HCT116 (cell line): ENCODE results near the gene PRR14. TPM values are rescaled to one million over a fixed set of nuclear protein-coding genes. Genes with fewer than 3 reads are reported as not detected.

ENCODE experiments used
- ATAC-seq: fragments of 200-7000 bp; cut with Tn5 transposase; 2 replicates; pipeline ENCODE4 v1.9.1; 2020; ENCODE audit warnings: mild to moderate bottlenecking, moderate library complexity
- Bru-seq: library from RNA; stranded (reverse); fragments of 400-500 nt; gene quantifications from one replicate; lab custom pipeline; 2021; lab: Mats Ljungman, UMichigan
- BruChase-seq, 2 experiments: library from RNA; stranded (reverse); fragments of 400-500 nt; gene quantifications; one replicate each; lab custom pipeline; 2021; lab: Mats Ljungman, UMichigan
- BruUV-seq: library from RNA; stranded (reverse); fragments of 400-500 nt; replicated peaks from 2 replicates; lab custom pipeline; 2021; lab: Mats Ljungman, UMichigan
- CTCF ChIA-PET: fragments of 300-600 bp; sonication (Branson Sonifier 250); formaldehyde crosslinking; loops from one replicate; lab custom pipeline; 2021; ENCODE audit warnings: antibody characterized with exemption; lab: Charles Lee
- POLR2A ChIA-PET: fragments of 300-600, 350-600 bp; sonication (Branson Sonifier 250); formaldehyde crosslinking; loops from one replicate; lab custom pipeline; 2021; ENCODE audit warnings: antibody characterized with exemption; lab: Charles Lee
- RAD21 ChIA-PET, 2 experiments: fragments of 300-600 bp; sonication (Branson Sonifier 250); formaldehyde crosslinking; loops; one replicate each; lab custom pipeline; 2023; ENCODE audit warnings: low total read pairs in 2 of 2; ENCODE audit not compliant: uncharacterized antibody in 2 of 2, unreplicated experiment in 2 of 2, low non-redundant PET in 1 of 2; lab: Charles Lee
- DNase-seq: peaks from one replicate; pipeline ENCODE4 v3.0.0-alpha.2; 2010; ENCODE audit warnings: low read depth, low spot score
- H2AFZ ChIP-seq: fragments of 200-600 bp; shearing (Covaris generic), sonication (generic); 2 replicates; pipeline ENCODE4 v1.6.1; 2017; ENCODE audit warnings: low read depth, mixed run types, mixed read lengths, antibody characterized with exemption, low read length; ENCODE audit not compliant: poor library complexity, severe bottlenecking
- H3K27ac ChIP-seq: 2 replicates; pipeline ENCODE4 v1.5.1; 2012; ENCODE audit warnings: low read depth, low read length
- H3K27me3 ChIP-seq: fragments of 200-600 bp; sonication (generic); 2 replicates; pipeline ENCODE4 v1.6.1; 2016; ENCODE audit warnings: mixed run types, low read length, mixed read lengths; ENCODE audit not compliant: insufficient read depth
- H3K36me3 ChIP-seq, 2 experiments: fragments of 200-500 bp in 1 of 2; fragments of 200-600 bp in 1 of 2; sonication (Bioruptor generic) in 1 of 2; sonication (generic) in 1 of 2; 2 replicates each; pipeline versions ENCODE4 v1.5.1 to v1.6.1; 2014 to 2016; ENCODE audit warnings: low read length in 2 of 2, inconsistent platforms in 1 of 2, mixed read lengths in 1 of 2, mixed run types in 1 of 2; ENCODE audit not compliant: insufficient read depth in 2 of 2, control insufficient read depth in 1 of 2
- H3K4me1 ChIP-seq, 2 experiments: fragments of 200-600 bp in 1 of 2; sonication (generic) in 1 of 2; 2 replicates each; pipeline versions ENCODE4 v1.5.1 to v1.6.1; 2012 to 2017; ENCODE audit warnings: low read length in 2 of 2, inconsistent platforms in 1 of 2, mild to moderate bottlenecking in 1 of 2, mixed read lengths in 1 of 2, mixed run types in 1 of 2, moderate library complexity in 1 of 2; ENCODE audit not compliant: insufficient read depth in 2 of 2, control insufficient read depth in 1 of 2
- H3K4me2 ChIP-seq: fragments of 200-600 bp; sonication (generic); 2 replicates; pipeline ENCODE4 v1.6.1; 2017; ENCODE audit warnings: mixed run types, low read length, mixed read lengths
- H3K4me3 ChIP-seq, 2 experiments: fragments of 200-600 bp in 1 of 2; sonication (generic) in 1 of 2; replicated peaks in 1 of 2; 2 replicates each; pipeline ENCODE4 v1.5.1; 2011 to 2016; ENCODE audit warnings: low read length in 2 of 2, control low read depth in 1 of 2, low read depth in 1 of 2, mild to moderate bottlenecking in 1 of 2, mixed read lengths in 1 of 2, mixed run types in 1 of 2
- H3K79me2 ChIP-seq: fragments of 200-600 bp; sonication (generic); 2 replicates; pipeline ENCODE4 v1.6.1; 2017; ENCODE audit warnings: mild to moderate bottlenecking, mixed run types, low read length, moderate library complexity, mixed read lengths; ENCODE audit not compliant: insufficient read depth
- H3K9ac ChIP-seq: fragments of 200-600 bp; sonication (generic); 2 replicates; pipeline ENCODE4 v1.6.1; 2016; ENCODE audit warnings: low read length, mixed read lengths
- H3K9me2 ChIP-seq: fragments of 200-600 bp; sonication (generic), shearing (Covaris generic); 2 replicates; pipeline ENCODE4 v1.6.1; 2017; ENCODE audit warnings: mixed run types, mild to moderate bottlenecking, moderate library complexity; ENCODE audit not compliant: insufficient read depth
- H3K9me3 ChIP-seq, 2 experiments: fragments of 200-500 bp in 1 of 2; fragments of 200-600 bp in 1 of 2; sonication (Bioruptor generic) in 1 of 2; sonication (generic) in 1 of 2; 2 replicates each; pipeline ENCODE4 v1.6.1; 2014 to 2017; ENCODE audit warnings: low read length in 2 of 2, mixed read lengths in 2 of 2, inconsistent platforms in 1 of 2, low read depth in 1 of 2, mild to moderate bottlenecking in 1 of 2, mixed run types in 1 of 2, moderate library complexity in 1 of 2; ENCODE audit not compliant: control insufficient read depth in 1 of 2, insufficient read depth in 1 of 2
- H4K20me1 ChIP-seq: fragments of 200-600 bp; sonication (generic), shearing (Covaris generic); 2 replicates; pipeline ENCODE4 v1.6.1; 2017; ENCODE audit warnings: mixed run types, mild to moderate bottlenecking, moderate library complexity; ENCODE audit not compliant: insufficient read depth
- POLR2AphosphoS5 ChIP-seq: IDR thresholded peaks from 2 replicates; pipeline ENCODE4 v1.6.1; 2011; ENCODE audit warnings: mild to moderate bottlenecking, low read depth, low read length, moderate library complexity
- SRF ChIP-seq: IDR thresholded peaks from 2 replicates; pipeline ENCODE4 v1.6.1; 2012; ENCODE audit warnings: low read depth
- TCF7L2 ChIP-seq: IDR thresholded peaks from 2 replicates; pipeline ENCODE4 v1.7.0; 2011; ENCODE audit warnings: borderline replicate concordance, inconsistent platforms; ENCODE audit not compliant: insufficient read depth, insufficient read length; ENCODE audit errors: extremely low read depth
- YY1 ChIP-seq: IDR thresholded peaks from 2 replicates; pipeline ENCODE4 v1.6.1; 2011; ENCODE audit warnings: low read length, low read depth, moderate library complexity, mild to moderate bottlenecking; ENCODE audit not compliant: insufficient replicate concordance; ENCODE audit errors: extremely low read depth
- ZFX ChIP-seq: fragments of 450-650 bp; IDR thresholded peaks from 2 replicates; pipeline ENCODE4 v1.6.1; 2017
- intact Hi-C: fragments of 100-400 bp; cut with micrococcal nuclease; formaldehyde crosslinking; loops from 2 replicates; pipeline ENCODE4 v1.10.0; 2022
- long read RNA-seq: library from polyadenylated mRNA; unstranded; transcript quantifications from one replicate; pipeline ENCODE4 v2.0.0, GENCODE V29; 2021; ENCODE audit not compliant: unreplicated experiment
- polyA plus RNA-seq: library from polyadenylated mRNA; unstranded; fragments of >200 nt; gene quantifications from 2 replicates; pipeline ENCODE4 v1.2.1, GENCODE V29; 2012; ENCODE audit warnings: missing spikeins
- total RNA-seq: library from RNA; stranded (reverse); gene quantifications from one replicate; pipeline ENCODE4 v1.2.1, GENCODE V29; 2021; ENCODE audit not compliant: unreplicated experiment

Gene PRR14
- total RNA-seq (56.2 TPM), Bru-seq, nascent RNA (percentile 64 among the genes with signal in this experiment), BruChase-seq, experiment 1, labeled RNA remaining after a 6-hour chase (percentile 82 among the genes with signal in this experiment), BruChase-seq, experiment 2, labeled RNA remaining after a 2-hour chase (percentile 76 among the genes with signal in this experiment)
- 28.8 and 39.7 TPM in 2 replicates for polyA plus RNA-seq
- long read RNA-seq, partial matches to known transcripts: 6 of 11 reads
- long read RNA-seq, other reads (novel, unspliced or antisense): 4 of 11 reads

DNA sequence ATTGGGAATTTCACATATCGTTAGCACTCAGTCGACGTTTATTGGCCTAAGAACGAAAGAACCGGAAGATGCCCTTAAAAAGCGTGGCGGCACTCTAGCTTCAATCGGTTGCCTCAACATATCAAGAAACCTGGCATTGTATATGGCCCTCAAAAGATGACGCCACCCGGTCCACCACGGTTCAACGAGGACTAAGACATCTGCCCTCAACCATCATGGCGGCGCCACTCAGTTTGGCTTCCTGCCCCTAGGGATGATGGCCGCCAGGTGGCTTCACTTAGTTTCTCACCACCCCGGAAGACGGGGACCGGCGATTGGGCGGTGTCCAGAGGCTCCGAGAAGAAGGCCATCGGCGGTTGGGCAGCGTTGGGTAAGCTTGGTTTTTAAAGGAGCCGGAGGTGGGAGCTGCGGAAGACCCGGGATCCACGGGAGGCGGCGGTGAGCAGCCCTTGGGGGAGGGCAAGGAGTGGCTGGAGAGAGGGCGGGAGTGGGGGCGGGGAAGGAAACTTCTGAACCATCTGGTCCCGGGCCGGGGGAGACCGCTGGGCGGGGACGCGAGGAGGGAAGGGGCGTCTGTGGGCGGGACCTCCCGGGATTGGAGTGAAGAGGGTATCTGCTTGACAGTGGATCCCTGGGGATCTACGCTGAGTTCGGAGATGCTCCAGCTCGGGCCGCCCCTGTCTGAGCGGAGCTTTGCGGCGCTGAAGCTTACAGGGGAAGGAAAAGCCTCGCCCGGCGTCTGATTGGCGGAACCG lies at the start of gene PRR14:
TSS of gene PRR14 (plus strand) at position 592 of the 755 bp plus-strand sequence. CDS start 686 bp downstream, outside the sequence.
- peak within 1 kb of the TSS; percentile 88 for H3K27ac ChIP-seq
- no TSS peak for BruUV-seq
- H3K4me2 ChIP-seq: peak within 1 kb of the TSS; percentile 95
- H3K27me3 ChIP-seq: no peaks in the 10 kb centered on the region
- ChIA-PET RAD21 (interaction anchor here (0.6 to 0.9 kb wide), 2 partner anchors 153 to 221 kb away, joined by 3 read pairs; partner anchors contain the start of gene DCTPP1 (in 1 of the 2)), CTCF (interaction anchor here (0.7 to 1.6 kb wide), 11 partner anchors 8 to 558 kb away, joined by 3 to 6 read pairs (median 3); partner anchors contain the start of genes DCTPP1, ZNF48 and ZNF771), POLR2A (interaction anchor here (0.6 to 1.5 kb wide), 8 partner anchors 16 to 889 kb away, joined by 3 to 12 read pairs (median 4); partner anchors contain the start of gene DCTPP1)
- peaks cover 15% of the 10 kb centered on the region; the same call in 1 of the 2 replicates for H3K79me2 ChIP-seq
- peak within 1 kb of the TSS; percentile 96 for H3K9ac ChIP-seq
- peaks cover 7 to 21% of the 10 kb centered on the region in 2 experiments for H3K36me3 ChIP-seq
- H2AFZ ChIP-seq: no peak within 1 kb of the TSS
- no peaks in the 10 kb centered on the region for H3K9me3 ChIP-seq
- DNase-seq (peak; percentile 97), ATAC-seq (peak; percentile 85)
- no peaks in the 10 kb centered on the region for H4K20me1 ChIP-seq
- H3K9me2 ChIP-seq: no peaks in the 10 kb centered on the region
- TF ChIP-seq SRF (no peak), YY1 (peak; percentile 100), ZFX (no peak), TCF7L2 (peak; percentile 55), POLR2AphosphoS5 (peak; percentile 52; the same call in 1 of the 2 replicates)
- H3K4me1 ChIP-seq: peaks cover 7 to 16% of the 10 kb centered on the region in 2 experiments; a peak in 3 of 4 replicates
- intact Hi-C loops: loop anchor here (2.0 kb wide), 1 partner anchor 272 kb away; the partner anchor contains the start of gene FBXL19
- H3K4me3 ChIP-seq: peak within 1 kb of the TSS; percentile 93 to 97
